Measurements from ENCODE around the gene DPP6.

DNA sequence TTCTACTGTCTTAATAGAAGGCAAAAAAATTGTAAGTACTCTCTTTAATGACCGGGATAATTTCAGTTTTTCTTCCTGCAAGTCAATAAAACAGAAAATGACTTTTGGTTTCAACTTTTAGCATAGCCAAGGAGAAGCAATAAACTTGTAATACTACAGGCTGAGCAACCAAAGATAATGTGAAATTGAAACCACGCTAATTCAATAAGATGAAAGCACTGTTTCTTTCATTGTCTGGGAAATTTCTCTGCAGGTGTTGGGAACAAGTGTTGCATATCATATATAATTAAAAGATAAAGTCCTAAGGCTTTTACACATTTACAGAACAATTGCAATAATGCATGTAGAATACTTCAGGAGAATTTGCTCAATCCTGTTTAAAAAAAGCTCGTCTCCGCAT lies 488.4 kb downstream of the DPP6 start:
- TF ChIP-seq, protein P1, sequence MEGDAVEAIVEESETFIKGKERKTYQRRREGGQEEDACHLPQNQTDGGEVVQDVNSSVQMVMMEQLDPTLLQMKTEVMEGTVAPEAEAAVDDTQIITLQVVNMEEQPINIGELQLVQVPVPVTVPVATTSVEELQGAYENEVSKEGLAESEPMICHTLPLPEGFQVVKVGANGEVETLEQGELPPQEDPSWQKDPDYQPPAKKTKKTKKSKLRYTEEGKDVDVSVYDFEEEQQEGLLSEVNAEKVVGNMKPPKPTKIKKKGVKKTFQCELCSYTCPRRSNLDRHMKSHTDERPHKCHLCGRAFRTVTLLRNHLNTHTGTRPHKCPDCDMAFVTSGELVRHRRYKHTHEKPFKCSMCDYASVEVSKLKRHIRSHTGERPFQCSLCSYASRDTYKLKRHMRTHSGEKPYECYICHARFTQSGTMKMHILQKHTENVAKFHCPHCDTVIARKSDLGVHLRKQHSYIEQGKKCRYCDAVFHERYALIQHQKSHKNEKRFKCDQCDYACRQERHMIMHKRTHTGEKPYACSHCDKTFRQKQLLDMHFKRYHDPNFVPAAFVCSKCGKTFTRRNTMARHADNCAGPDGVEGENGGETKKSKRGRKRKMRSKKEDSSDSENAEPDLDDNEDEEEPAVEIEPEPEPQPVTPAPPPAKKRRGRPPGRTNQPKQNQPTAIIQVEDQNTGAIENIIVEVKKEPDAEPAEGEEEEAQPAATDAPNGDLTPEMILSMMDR (IDR thresholded peaks at IDR 0.05), result no peak
- no peak for TF ChIP-seq JUNB (IDR thresholded peaks at IDR 0.05)
- TF ChIP-seq POLR2A (IDR thresholded peaks at IDR 0.05; ENCODE audit: low read length), result no peak
- no peak for TF ChIP-seq ZNF302 (CRISPR knock-in tag; IDR thresholded peaks at IDR 0.05)
